Non-pigmented ciliary epithelial cell (primary cell): Measurements from ENCODE around the gene MBD4.
"Not testable (repeated sequence)": the region's sequence is repeated elsewhere in the genome, so short reads cannot be mapped to it uniquely, and the experiment has no call there.

Source experiments
- DNase-seq: peaks from one replicate; pipeline ENCODE4 v3.0.0-alpha.2; 2010; ENCODE audit warnings: low read depth

Gene MBD4

DNA sequence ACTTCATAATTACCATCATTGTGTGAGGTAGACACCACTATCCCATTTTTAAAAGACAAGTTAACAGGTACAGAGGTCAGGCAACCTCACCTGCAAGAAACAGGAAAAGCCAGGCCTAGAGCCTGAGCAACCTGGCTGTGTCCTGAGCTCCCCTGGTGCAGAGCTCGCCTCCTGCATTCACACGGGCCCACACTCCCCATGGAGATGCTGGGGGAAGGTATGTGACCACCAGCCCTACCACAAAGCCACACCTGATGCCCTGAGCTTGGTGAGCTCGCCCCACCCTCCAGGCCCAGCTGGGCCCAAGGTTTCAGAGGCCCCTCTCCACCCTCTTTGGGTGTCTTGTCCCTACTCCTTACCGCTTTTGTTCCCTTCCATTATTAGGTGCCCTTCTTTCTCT, 10.1 kb downstream of the MBD4 start:
- no peak for DNase-seq

- no peak for DNase-seq
These were observed 10.7 kb downstream of the MBD4 start for GRCh38 chr3:129429080-129429451.

DNA sequence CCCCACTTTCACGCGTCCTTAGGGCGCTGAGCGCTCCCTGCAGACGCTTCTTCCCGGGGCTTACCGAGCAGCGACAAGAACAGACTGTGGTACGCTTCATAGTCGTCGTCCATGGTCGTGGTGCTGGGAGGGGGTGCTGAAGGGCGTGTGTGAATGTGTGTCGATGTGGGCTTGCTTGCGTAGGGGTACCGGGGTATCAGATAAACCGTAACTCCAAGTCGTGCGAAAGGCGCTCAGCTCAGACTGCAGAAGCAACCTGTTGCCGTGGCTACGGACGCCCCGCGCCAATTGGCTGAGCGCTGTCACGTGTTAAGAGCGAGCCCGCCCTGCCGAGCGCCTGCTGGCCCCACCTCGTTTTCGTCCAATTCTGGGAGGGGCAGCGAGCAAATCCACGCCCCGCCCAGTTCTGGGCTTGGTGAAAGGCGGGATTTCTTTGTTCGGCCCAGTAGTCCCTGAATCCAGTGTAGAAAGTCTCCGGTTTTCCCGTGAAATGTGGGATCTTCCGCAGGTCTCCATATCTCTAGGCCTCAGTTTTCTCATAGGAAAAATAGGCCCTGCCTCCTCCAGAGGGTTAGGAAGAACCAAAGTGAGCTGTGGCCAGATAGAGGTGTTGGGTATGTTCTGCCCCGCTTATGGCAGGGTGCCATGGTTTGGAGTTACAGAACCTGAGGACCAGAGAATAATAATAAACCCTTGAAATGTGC, 11.2 kb downstream of the MBD4 start, which contains the start of gene EFCAB12:
Gene EFCAB12 (minus strand): TSS at position 261 of the 704 bp plus-strand sequence. CDS start 148 bp downstream, at position 113.
- peak; percentile 64 for DNase-seq

DNA sequence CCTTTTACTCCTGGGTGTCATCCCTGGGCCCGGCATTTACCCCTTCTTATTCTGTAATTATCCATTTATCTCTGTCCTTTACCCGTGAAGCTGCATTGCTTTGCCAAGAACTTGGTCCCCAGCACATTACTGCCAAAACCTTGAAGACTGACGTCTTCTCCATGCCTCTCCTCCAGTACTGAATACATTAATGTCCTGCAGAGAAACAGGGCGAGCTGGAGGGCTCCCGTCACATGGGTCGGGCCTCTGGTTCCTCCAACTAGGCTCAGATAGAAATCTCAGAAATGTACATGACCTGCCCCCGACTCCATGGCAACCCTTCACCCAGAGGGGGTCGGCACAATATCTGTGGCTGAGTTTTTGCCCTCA, 11.8 kb downstream of the MBD4 start:
- no peak for DNase-seq

DNA sequence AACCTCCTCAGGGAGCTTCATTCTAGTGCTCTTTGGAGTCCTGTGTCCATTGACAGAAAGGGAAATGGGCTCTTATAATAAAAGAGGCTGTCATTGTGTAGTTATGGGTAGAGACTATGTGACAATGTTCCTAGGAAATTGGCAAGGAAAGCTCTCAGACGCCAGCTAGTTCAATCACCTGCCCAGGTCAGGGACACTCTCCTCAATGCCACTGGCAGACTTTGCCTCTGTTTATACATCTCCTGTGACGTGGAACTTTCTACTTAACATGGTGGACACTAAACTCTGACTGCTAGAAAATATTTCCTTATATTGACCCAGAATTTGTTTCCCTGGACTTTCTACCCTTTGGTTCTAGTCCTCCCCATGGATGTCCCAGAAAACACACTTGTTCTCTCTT, 14.1 kb downstream of the MBD4 start:
- no peak for DNase-seq

DNA sequence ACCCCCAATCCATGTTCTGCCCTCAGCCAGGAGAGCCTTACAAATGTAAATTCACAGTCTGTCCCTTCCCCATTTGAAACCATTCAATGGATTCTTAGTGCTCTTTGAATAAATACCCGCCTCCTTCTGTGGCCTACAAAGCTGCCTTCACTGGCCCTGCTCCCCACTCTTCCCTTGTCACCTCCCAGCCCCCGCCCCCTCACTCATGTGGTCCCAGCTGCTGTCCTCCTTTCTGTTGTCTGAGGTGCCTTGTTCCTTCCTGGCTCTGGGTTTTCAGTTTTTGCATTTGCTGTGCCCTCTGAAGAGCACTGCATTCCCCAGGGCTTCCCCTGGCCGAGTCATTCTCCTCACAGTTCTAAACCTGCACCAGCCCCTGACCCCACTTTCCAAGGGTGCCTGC, 14.5 kb downstream of the MBD4 start:
- DNase-seq = no peak

GRCh38 chr3:129424185-129424841, 15.4 kb downstream of the MBD4 start:
- DNase-seq = no peak

DNA sequence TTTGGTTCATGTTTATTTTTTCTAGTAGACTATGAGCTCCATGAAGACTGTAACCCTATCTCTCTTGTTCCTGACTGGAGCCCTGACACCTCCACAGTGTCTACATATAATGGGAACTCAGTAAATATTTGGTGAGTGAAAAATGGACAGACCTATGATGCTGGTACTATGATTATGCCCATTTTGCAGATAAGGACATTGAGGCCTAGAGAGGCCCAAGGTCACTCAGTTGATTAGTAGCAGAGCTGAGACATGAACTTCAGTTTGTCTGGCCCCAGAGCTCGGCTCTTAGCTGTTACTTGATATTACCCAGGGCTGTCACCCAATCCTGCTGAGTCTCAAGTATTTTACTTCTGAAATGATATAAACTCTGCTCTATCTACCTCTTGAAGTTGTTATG, 16.9 kb downstream of the MBD4 start:
- DNase-seq = no peak

DNA sequence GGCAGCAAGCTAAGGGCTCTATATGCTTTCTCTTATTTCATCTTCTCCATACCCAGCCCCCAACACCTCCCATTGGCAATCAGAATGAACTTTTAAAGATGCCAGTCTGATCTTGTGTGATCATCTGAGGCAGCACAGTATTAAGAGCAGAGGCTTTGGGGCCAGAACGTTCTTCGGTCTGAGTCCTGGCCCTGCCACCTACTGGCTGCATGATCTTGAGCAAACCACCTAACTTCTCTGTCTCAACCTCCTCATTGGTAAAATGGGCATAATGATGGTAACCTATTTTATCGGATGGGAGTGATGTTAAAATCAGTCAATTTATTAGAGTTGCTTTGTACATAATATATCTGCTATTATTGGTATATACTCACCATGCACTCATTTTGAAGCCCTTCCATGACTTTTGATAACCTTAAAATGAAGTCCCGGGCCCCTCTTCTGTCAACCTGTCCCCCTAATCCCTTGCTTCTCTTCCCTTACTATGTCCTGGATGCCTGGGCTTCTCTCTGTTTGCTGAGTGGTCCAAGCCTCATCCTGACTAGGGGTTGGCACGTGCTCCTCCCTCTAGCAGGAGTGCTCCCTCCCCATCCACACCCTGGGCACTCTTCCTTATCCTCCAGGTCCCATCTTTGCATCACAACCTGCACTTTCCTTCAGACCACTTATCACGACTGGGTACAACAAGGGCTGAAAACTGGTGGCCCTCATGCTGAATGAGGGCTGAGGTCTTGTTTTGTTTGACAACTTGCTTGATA, 17.6 kb downstream of the MBD4 start:
- DNase-seq = no peak

DNA sequence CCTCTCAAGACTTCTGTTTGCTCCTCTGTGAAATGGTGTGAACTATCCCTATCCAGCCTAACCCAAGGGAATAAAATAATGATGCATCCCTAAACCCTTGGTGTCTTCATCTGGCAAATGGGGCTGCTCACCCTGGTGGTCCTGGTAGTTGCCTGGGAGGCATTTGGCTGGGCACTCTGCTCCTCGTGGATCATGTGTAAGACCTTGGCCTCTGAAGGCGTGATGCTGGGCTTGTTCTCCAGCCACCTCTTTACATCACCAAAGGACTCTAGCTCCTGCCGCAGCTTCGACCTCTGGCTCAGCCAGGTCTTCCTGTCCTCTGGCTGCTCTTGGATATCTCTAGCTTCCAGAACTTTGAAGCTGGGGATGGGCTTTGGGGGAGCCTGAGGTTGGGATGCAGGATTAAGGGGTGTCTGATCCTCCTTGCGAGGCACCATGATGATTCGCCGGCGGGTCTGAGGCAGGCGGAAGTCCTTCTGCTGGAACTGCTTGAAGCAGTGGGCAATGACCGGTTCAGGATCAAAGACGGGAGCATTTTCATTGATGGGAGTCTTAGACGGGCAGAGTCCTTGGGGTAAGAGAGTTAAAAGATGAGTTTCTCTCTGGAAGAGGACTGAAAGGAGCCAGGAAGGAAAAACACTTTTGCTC, 18.4 kb downstream of the MBD4 start:
- DNase-seq = no peak

GRCh38 chr3:129419476-129419875, 20.3 kb downstream of the MBD4 start:
- no peak for DNase-seq

- no peak for DNase-seq
These were observed 21.4 kb downstream of the MBD4 start for GRCh38 chr3:129418041-129418973.

- DNase-seq = no peak
These were observed 22.4 kb downstream of the MBD4 start for GRCh38 chr3:129417326-129417725.

DNA sequence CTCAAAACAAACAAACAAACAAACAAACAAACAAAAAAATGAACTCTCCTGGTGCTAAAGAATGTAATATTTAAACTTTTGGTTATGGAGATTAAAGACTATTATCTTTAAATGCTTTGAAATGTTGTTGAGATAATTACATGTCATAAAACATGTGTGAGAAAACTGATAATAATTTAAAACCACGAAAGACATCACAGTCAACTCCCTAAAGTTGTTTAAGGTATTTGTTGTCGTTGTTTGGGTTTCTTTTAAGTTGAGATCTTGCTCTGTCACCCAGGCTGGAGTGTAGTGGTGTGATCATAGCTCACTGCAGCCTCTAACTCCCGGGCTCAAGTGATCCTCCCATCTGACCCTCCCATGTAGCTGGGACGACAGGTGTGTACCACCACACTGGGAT, 23.3 kb downstream of the MBD4 start:
- DNase-seq = no peak

GRCh38 chr3:129415830-129416229, 23.9 kb downstream of the MBD4 start:
- DNase-seq = no peak

DNA sequence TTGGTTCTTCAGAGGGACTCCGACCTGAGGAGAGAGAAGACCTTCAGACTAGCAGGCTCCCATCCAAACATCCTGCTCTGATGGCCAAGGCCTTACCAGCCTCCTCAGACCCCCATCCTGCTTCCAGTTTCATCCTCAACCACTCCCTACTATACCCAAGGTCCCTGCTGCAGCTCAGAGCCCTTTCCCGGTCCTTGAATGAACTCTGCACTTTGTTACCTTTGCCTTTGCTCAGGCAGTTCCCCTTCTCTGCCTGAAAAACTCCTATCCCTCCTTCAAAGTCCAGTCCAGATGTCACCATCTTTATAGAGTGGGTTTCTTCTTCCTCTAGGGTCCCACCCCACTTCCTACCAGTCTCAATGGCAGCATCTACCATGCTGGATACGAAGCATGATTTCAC, 24.4 kb downstream of the MBD4 start:
- DNase-seq = no peak

DNA sequence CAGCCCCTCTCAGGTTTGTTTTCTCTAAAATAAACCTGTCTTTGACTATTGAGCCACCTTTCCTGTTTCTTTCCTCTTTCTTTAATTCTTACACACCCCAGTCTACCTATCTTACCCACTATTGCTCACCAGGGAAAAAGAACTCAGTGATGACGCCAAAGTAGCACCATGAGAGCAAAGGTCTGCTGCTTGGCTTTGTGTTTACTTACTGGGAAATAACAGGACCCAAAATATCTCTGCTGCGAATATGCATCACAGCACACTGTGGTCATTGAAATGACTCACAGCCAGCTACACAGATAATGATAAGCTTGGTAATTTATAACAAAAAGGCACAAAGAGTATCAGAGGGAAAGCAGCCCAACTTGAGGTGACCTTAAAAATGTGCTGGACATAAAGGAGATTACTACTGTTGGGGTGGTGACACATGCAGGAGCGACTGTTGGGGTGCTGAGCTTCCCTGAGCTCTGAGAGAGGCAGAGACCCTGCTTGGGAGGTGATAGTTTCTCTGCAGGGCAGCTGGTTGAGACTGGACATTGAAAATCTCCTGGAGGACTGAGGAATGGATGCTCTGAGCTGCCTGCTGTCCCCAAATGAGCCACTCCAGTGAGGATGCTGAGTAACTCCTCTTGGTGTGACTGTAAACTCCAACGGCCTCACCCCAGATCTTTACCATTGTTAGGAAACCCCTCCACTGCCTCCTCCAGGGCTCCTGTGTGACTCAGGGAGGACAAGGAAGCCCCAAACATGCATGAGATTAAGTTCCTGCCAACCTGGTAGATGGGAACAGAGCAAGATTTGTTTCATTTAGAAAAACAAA, 25.9 kb downstream of the MBD4 start:
- peak; percentile 87 for DNase-seq

DNA sequence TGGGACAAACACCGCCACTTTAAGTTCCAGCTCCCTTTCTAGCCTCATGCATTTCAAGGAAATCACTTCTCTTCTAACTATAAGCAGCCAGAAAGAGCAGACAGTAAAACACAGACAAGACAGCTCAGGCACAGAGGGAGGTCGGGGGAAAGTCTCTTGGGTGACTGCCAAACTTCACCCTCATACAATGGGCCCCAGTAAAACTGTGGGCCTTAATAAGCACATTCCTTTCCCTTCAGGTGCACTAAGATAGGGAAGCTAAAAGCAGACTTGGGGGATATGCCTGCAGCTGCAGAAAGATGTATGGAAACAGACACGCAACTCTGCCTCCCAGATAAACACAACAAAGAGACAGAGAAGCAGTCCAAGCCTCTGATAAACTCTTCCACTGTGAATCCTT, 26.5 kb downstream of the MBD4 start:
- DNase-seq = not testable (repeated sequence)

DNA sequence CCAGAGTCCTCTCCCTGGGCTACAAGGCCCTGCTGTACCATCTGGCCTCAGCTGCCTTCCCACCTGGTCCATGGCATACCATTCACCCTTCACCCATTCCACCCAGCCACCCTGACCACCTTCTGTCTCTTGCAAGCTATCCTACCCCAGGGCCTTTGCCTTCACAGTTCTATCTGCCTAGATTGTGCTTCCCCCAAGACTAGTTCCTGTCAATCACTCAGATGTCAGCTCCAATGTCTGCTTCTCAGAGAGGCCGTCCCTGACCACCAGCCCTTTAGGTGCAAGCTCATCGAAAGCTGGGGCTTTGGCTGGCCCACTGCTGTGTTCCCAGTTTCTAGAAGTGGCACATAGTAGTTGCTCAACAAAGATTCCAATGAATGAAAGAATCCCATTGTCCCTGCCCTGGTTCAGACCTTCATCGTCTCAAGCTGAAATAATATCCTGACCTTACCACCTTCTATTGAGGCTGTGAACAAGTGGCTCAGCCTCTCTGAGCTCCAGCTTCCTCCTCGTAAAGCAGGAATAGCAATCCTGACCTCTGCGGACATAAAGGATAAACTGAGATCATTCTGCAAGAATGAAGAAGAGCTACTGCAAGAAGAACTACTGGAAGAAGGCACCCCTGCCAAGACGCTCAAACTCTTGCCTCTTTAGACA, 27.1 kb downstream of the MBD4 start:
- DNase-seq = no peak

- DNase-seq = no peak
These were observed 28.8 kb downstream of the MBD4 start for GRCh38 chr3:129410971-129411370.
